Cardiac muscle cell (in vitro differentiated cells and primary cell): ENCODE measurements around the gene PAH. TPM values are rescaled to one million over a fixed set of nuclear protein-coding genes. Genes with fewer than 3 reads are reported as not detected.

Experiments used
- DNase-seq, 2 donors: peaks; one replicate each; pipeline versions ENCODE4 v3.0.0 to v3.0.0-alpha.2; 2010 to 2017; ENCODE audit warnings: low read depth in 1 of 2, low spot score in 1 of 2
- H3K27ac ChIP-seq: fragments of 200-600 bp; sonication (generic); 2 replicates; pipeline ENCODE4 v1.5.1; 2016
- H3K27me3 ChIP-seq: fragments of 200-600 bp; sonication (generic); 2 replicates; pipeline ENCODE4 v1.6.0; 2016; ENCODE audit warnings: control low read depth
- H3K36me3 ChIP-seq: fragments of 200-600 bp; sonication (generic); 2 replicates; pipeline ENCODE4 v1.5.1; 2016; ENCODE audit warnings: control low read depth
- H3K4me1 ChIP-seq: fragments of 200-600 bp; sonication (generic); 2 replicates; pipeline ENCODE4 v1.8.1; 2017; ENCODE audit warnings: low read depth, mild to moderate bottlenecking, mixed run types
- H3K4me3 ChIP-seq: fragments of 200-600 bp; sonication (generic); 2 replicates; pipeline ENCODE4 v1.5.1; 2016; ENCODE audit warnings: mild to moderate bottlenecking
- H3K9me3 ChIP-seq: fragments of 200-600 bp; sonication (generic); 2 replicates; pipeline ENCODE4 v1.5.1; 2017; ENCODE audit warnings: low read depth, mild to moderate bottlenecking, control low read depth
- polyA plus RNA-seq: library from polyadenylated mRNA; unstranded; fragments of >200 nt; fragmentation: Nextera tagmentation; extraction: Ambion mirVana; gene quantifications from 2 replicates; pipeline ENCODE4 v1.2.1, GENCODE V29; 2016
- total RNA-seq: library from RNA; depleted of rRNA; stranded (reverse); fragments of >200 nt; gene quantifications from 2 replicates; pipeline ENCODE4 v1.2.3, GENCODE V29; 2016
- TF ChIP-seq, protein P1 (sequence below): IDR thresholded peaks from 2 replicates; pipeline ENCODE4 v1.5.1; 2012; ENCODE audit warnings: low read depth, mild to moderate bottlenecking, low read length

Gene PAH
- total and polyA plus RNA-seq, 2 experiments from 2014 or later, result 0.18 TPM; not detected in 1

DNA sequence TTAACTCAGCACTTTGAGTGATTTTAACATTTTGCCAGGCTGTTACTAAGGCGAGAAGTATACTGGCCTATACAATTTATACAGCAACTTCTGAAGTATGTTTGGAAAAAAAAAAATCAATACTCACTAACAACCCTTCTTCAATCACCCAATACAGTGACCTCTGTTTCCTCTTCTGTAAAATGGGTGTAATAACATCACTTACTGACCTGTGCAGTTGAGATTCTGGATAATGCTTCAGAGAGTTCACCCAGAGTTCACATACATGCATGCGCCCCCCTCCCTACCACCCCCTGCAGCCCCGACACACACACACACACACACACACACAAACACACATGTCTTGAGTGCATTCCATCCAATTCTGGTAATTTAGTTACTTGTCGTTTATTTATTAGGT lies 9.1 kb downstream of the PAH start:
- DNase-seq, result no peak
- Histone ChIP-seq H3K27ac (no peak overlapping the region), H3K4me1 (no peaks in the 10 kb centered on the region), H3K27me3 (no peaks in the 10 kb centered on the region), H3K4me3 (no peak overlapping the region), H3K9me3 (no peaks in the 10 kb centered on the region), H3K36me3 (no peaks in the 10 kb centered on the region)
- TF ChIP-seq, protein P1, sequence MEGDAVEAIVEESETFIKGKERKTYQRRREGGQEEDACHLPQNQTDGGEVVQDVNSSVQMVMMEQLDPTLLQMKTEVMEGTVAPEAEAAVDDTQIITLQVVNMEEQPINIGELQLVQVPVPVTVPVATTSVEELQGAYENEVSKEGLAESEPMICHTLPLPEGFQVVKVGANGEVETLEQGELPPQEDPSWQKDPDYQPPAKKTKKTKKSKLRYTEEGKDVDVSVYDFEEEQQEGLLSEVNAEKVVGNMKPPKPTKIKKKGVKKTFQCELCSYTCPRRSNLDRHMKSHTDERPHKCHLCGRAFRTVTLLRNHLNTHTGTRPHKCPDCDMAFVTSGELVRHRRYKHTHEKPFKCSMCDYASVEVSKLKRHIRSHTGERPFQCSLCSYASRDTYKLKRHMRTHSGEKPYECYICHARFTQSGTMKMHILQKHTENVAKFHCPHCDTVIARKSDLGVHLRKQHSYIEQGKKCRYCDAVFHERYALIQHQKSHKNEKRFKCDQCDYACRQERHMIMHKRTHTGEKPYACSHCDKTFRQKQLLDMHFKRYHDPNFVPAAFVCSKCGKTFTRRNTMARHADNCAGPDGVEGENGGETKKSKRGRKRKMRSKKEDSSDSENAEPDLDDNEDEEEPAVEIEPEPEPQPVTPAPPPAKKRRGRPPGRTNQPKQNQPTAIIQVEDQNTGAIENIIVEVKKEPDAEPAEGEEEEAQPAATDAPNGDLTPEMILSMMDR, result no peak

DNA sequence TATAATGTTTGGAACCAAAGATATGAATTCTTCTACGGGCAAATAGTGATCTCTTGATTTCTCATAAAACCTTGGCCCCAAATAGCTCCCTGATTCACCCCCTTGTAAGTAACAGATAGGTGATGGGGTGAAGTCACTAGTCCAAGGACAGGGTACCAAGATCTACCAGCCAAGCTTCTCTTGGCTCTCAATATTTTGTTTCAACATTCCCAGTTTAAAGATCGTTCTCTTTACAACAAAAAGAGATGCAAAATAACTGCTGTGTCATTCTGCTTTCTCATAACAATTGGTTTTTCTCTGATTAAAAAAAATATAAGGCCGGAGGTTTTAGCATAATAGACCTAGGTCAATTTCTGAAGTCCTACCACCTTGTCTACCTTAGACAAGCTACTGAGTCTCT lies 11.8 kb downstream of the PAH start:
- H3K36me3 ChIP-seq, result no peaks in the 10 kb centered on the region
- TF ChIP-seq, protein P1, result no peak
- no peak overlapping the region for H3K27ac ChIP-seq
- H3K27me3 ChIP-seq, result no peaks in the 10 kb centered on the region
- H3K4me3 ChIP-seq, result no peak overlapping the region
- no peaks in the 10 kb centered on the region for H3K9me3 ChIP-seq
- no peaks in the 10 kb centered on the region for H3K4me1 ChIP-seq
- DNase-seq, result no peak

DNA sequence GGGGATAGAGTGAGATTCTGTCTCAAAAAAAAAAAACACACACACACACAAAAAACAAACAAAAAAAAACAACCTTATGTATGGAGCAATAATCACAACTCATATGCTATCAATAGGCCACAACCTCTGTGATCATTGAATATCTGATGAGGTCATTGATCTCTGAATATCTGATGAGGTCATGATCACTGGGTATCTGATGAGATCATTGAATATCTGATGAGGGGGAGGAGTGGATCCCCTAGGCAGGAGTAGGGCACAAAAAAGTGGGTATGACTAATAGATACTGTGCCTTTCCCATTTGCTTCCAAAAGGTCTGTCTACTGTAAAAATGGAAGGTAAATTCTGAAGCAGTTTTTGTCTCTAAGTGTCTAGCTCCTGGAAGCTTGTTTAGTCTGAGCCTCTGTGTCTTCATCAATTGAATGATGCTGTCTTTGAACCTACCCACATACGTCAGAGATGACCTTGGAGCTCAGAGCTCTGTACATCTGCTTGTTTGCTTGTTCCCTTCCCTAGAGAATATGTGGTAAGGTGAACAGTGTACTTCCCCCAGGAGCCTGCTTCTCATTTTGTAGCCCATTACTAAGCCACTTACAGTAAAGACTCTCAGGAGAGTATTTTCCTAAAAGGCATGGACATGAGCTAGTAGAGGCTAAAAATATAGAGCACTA lies 13.6 kb downstream of the PAH start:
- no peak overlapping the region for H3K4me3 ChIP-seq
- H3K9me3 ChIP-seq, result no peaks in the 10 kb centered on the region
- H3K4me1 ChIP-seq, result no peaks in the 10 kb centered on the region
- H3K27ac ChIP-seq, result no peak overlapping the region
- TF ChIP-seq, protein P1, result no peak
- H3K27me3 ChIP-seq, result no peaks in the 10 kb centered on the region
- no peak for DNase-seq
- H3K36me3 ChIP-seq, result no peaks in the 10 kb centered on the region

DNA sequence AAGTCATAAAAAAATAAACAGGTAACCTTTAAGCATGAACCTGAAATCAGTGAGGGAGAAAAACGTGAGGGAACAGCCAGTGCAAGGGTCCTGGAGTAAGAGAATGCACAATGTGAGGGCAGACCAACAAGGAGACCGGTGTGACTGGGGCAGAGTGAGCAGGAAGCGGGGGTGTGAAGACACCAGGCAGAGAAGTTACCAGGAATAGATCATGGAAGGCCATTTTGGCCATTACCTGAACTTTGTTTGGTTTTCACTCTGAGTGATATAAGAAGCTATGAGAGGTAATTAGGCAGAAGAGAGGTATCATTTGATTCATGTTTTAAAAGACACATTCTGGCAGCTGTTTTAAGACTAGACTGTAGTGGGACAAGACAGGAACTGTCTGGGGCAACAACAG lies 15.0 kb downstream of the PAH start:
- H3K27me3 ChIP-seq, result no peaks in the 10 kb centered on the region

DNA sequence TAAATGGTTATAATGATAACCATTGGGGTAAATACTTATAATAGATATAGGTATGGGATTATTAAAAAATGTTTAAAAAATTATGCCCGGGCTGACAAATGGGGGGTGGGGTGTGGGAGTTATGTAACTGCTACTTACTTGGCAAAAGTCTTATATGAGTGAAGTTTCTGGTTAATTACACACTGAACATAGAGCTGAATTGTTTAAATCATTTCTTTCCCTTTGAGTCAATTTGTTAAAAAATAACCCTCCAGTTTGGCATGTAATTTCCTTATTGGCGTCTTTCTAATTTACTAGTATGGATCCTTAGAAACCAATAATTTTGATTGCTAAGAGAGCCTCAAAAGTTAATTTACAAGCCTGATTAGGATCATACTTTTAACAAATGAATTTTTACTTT lies 16.7 kb downstream of the PAH start:
- no peak overlapping the region for H3K27ac ChIP-seq
- H3K4me3 ChIP-seq, result no peak overlapping the region
- H3K4me1 ChIP-seq, result no peaks in the 10 kb centered on the region
- H3K27me3 ChIP-seq, result no peaks in the 10 kb centered on the region
- no peak for DNase-seq
- no peaks in the 10 kb centered on the region for H3K36me3 ChIP-seq
- TF ChIP-seq, protein P1, result no peak
- no peaks in the 10 kb centered on the region for H3K9me3 ChIP-seq

More for the DNA sequence above, 15.0 kb downstream of the PAH start:
- TF ChIP-seq, protein P1, result no peak
- Histone ChIP-seq H3K4me3 (no peak overlapping the region), H3K9me3 (no peaks in the 10 kb centered on the region), H3K27ac (no peak overlapping the region), H3K4me1 (no peaks in the 10 kb centered on the region), H3K36me3 (no peaks in the 10 kb centered on the region)
- no peak for DNase-seq

DNA sequence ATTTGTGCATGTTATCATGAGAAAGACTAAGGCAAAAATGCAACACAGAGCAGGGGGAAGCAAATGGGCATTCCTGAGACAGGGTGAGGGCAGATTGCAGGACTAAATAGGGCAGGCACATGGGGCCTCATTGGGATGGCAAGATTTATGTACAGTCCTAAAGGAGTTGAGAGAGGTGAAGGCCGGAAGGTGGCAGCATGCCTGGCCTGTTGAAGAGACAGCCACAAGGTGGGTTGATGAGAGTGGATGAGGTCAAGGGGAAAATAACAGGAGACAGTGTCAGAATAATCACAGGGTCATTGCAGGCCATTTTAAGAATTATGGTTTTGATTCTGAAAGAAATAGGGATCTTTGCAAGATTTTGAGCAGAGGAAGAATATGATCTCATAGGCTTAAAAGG lies 21.0 kb downstream of the PAH start:
- TF ChIP-seq, protein P1, result no peak
- H3K4me3 ChIP-seq, result no peak overlapping the region
- no peaks in the 10 kb centered on the region for H3K4me1 ChIP-seq
- DNase-seq, result no peak
- no peaks in the 10 kb centered on the region for H3K36me3 ChIP-seq
- no peaks in the 10 kb centered on the region for H3K27me3 ChIP-seq
- no peaks in the 10 kb centered on the region for H3K9me3 ChIP-seq
- H3K27ac ChIP-seq, result no peak overlapping the region
